GM12878 (cell line): ENCODE data around the gene CD58.
A peak's percentile ranks its signal among the peaks of the same experiment; 100 is the strongest.

Source experiments
- BHLHE40 ChIP-seq, 2 experiments: fragments of 450-650 bp in 1 of 2; IDR thresholded peaks; 2 replicates each; pipeline ENCODE4 v1.6.1; 2011 to 2017; ENCODE audit warnings: low read depth in 2 of 2, borderline replicate concordance in 1 of 2, improper control_type of control experiment in 1 of 2, low read length in 1 of 2, mild to moderate bottlenecking in 1 of 2
- CTCF ChIP-seq, 3 experiments: IDR thresholded peaks in 2 of 3; conservative IDR thresholded peaks in 1 of 3; 2 replicates each; pipeline ENCODE4 v1.5.1; 2011; ENCODE audit warnings: low read depth in 3 of 3, low read length in 3 of 3, mild to moderate bottlenecking in 3 of 3, control low read depth in 2 of 3, moderate library complexity in 2 of 3, inconsistent platforms in 1 of 3, mixed read lengths in 1 of 3; ENCODE audit not compliant: control insufficient read depth in 2 of 3, insufficient read depth in 1 of 3; ENCODE audit errors: extremely low read depth in 1 of 3
- EP300 ChIP-seq, 2 experiments: fragments of 150-350 bp in 1 of 2; IDR thresholded peaks; 2 replicates each; pipeline ENCODE4 v1.6.1; 2011 to 2012; ENCODE audit warnings: low read depth in 2 of 2, low read length in 2 of 2, borderline replicate concordance in 1 of 2, improper control_type of control experiment in 1 of 2, inconsistent platforms in 1 of 2; ENCODE audit not compliant: control insufficient read depth in 1 of 2
- HCFC1 ChIP-seq: fragments of 150-350 bp; IDR thresholded peaks from 2 replicates; pipeline ENCODE4 v1.6.1; 2014; ENCODE audit warnings: low read length
- KDM1A ChIP-seq: fragments of 200-600 bp; sonication (generic); IDR thresholded peaks from 2 replicates; pipeline ENCODE4 v1.6.1; 2016; ENCODE audit warnings: borderline replicate concordance
- PAX8 ChIP-seq: fragments of 450-650 bp; IDR thresholded peaks from 2 replicates; pipeline ENCODE4 v1.6.1; 2017; ENCODE audit warnings: mild to moderate bottlenecking, moderate library complexity
- POLR2A ChIP-seq: IDR thresholded peaks from 2 replicates; pipeline ENCODE4 v1.6.1; 2011; ENCODE audit warnings: low read depth, mild to moderate bottlenecking, low read length
- POLR2AphosphoS2 ChIP-seq: IDR thresholded peaks from 2 replicates; pipeline ENCODE4 v1.6.1; 2011; ENCODE audit warnings: low read depth, mild to moderate bottlenecking, low read length, improper control_type of control experiment, moderate library complexity
- RAD21 ChIP-seq: IDR thresholded peaks from 2 replicates; pipeline ENCODE4 v1.6.1; 2011; ENCODE audit warnings: mild to moderate bottlenecking, low read depth, low read length, moderate library complexity; ENCODE audit not compliant: insufficient read depth
- REST ChIP-seq: IDR thresholded peaks from 2 replicates; pipeline ENCODE4 v1.6.1; 2012; ENCODE audit warnings: mild to moderate bottlenecking, low read depth, low read length
- YY1 ChIP-seq: IDR thresholded peaks from 2 replicates; pipeline ENCODE4 v1.6.1; 2011; ENCODE audit warnings: low read depth, mild to moderate bottlenecking, low read length
- ZBTB33 ChIP-seq: fragments of 450-650 bp; IDR thresholded peaks from 2 replicates; pipeline ENCODE4 v1.6.1; 2017; ENCODE audit warnings: mild to moderate bottlenecking

- TF ChIP-seq REST (no peak), POLR2AphosphoS2 (no peak), CTCF (IDR thresholded peaks at IDR 0.05 in 2 of 3, conservative IDR thresholded peaks at IDR 0.05 in 1 of 3; ENCODE audit: control insufficient read depth in 2 of 3, extremely low read depth in 1 of 3, insufficient read depth in 1 of 3, low read depth in 3 of 3, low read length in 3 of 3) (no peak), RAD21 (no peak), POLR2A (no peak), PAX8 (no peak), HCFC1 (no peak), ZBTB33 (no peak), YY1 (0 out of 2 replicates have a peak, but pooled peaks have one; percentile 23), BHLHE40 (IDR thresholded peaks at IDR 0.05; ENCODE audit: borderline replicate concordance in 1 of 2, low read depth in 2 of 2, low read length in 1 of 2) (no peak), EP300 (IDR thresholded peaks at IDR 0.05; ENCODE audit: borderline replicate concordance in 1 of 2, control insufficient read depth in 1 of 2, low read depth in 2 of 2, low read length in 2 of 2) (no peak), KDM1A (no peak)
Measured at GRCh38 chr1:116564426-116564825, 6.4 kb downstream of the CD58 start.
